GM23338 (cell line): Measurements from ENCODE around the gene RAD21L1. TPM values are rescaled to one million over a fixed set of nuclear protein-coding genes. Genes with fewer than 3 reads are reported as not detected.

Source experiments
- ATAC-seq: fragments of 200-7000 bp; cut with Tn5 transposase; 3 replicates; pipeline ENCODE4 v1.9.1; 2020
- DNase-seq: peaks from one replicate; pipeline ENCODE4 v3.0.0-alpha.2; 2015; ENCODE audit warnings: low spot score
- H2AFZ ChIP-seq: fragments of 200-600 bp; sonication (generic); 2 replicates; pipeline ENCODE4 v1.8.0; 2016; ENCODE audit warnings: antibody characterized with exemption, mild to moderate bottlenecking, moderate library complexity
- H3F3A ChIP-seq: fragments of 200-600 bp; sonication (generic); replicated peaks from 2 replicates; pipeline ENCODE4 v1.8.0; 2017; ENCODE audit warnings: antibody characterized with exemption, mixed run types, low read depth
- H3K27ac ChIP-seq: fragments of 200-600 bp; sonication (generic); 2 replicates; pipeline ENCODE4 v1.6.1; 2016; ENCODE audit warnings: low read depth
- H3K27me3 ChIP-seq: fragments of 200-600 bp; sonication (generic); 2 replicates; pipeline ENCODE4 v1.8.0; 2016; ENCODE audit warnings: mild to moderate bottlenecking, mixed run types, moderate library complexity; ENCODE audit not compliant: insufficient read depth
- H3K36me3 ChIP-seq: fragments of 200-600 bp; sonication (generic); 2 replicates; pipeline ENCODE4 v1.8.0; 2016; ENCODE audit warnings: mild to moderate bottlenecking; ENCODE audit not compliant: insufficient read depth
- H3K4me1 ChIP-seq: fragments of 200-600 bp; sonication (generic); 2 replicates; pipeline ENCODE4 v1.8.0; 2016; ENCODE audit warnings: mild to moderate bottlenecking, moderate library complexity; ENCODE audit not compliant: insufficient read depth
- H3K4me2 ChIP-seq: fragments of 200-600 bp; sonication (generic); 2 replicates; pipeline ENCODE4 v1.7.1; 2017; ENCODE audit warnings: mixed run types
- H3K4me3 ChIP-seq: fragments of 200-600 bp; sonication (generic); 2 replicates; pipeline ENCODE4 v1.6.1; 2016; ENCODE audit warnings: mixed run types
- H3K79me2 ChIP-seq: fragments of 200-600 bp; sonication (generic); replicated peaks from 2 replicates; pipeline ENCODE4 v1.8.0; 2017; ENCODE audit warnings: mild to moderate bottlenecking; ENCODE audit not compliant: insufficient read depth
- H3K9me2 ChIP-seq: fragments of 200-600 bp; sonication (generic); 2 replicates; pipeline ENCODE4 v1.8.0; 2017; ENCODE audit not compliant: insufficient read depth
- H4K20me1 ChIP-seq: fragments of 200-600 bp; sonication (generic); replicated peaks from 2 replicates; pipeline ENCODE4 v1.8.0; 2017; ENCODE audit warnings: mild to moderate bottlenecking; ENCODE audit not compliant: insufficient read depth
- H3K27ac Mint-ChIP-seq: 2 replicates; pipeline ENCODE4 v1.8.0; 2020; ENCODE audit warnings: inconsistent platforms, mild to moderate bottlenecking, moderate library complexity, mixed read lengths
- H3K27me3 Mint-ChIP-seq: 3 replicates; pipeline ENCODE4 v1.8.0; 2022; ENCODE audit warnings: low read depth, mild to moderate bottlenecking, moderate library complexity, mixed read lengths, inconsistent platforms; ENCODE audit not compliant: insufficient read depth, poor library complexity
- H3K36me3 Mint-ChIP-seq: 3 replicates; pipeline ENCODE4 v1.8.0; 2021; ENCODE audit warnings: low read depth, mild to moderate bottlenecking, inconsistent platforms, moderate library complexity, mixed read lengths
- H3K4me1 Mint-ChIP-seq: 3 replicates; pipeline ENCODE4 v1.8.0; 2020; ENCODE audit warnings: mild to moderate bottlenecking, inconsistent platforms, mixed read lengths
- H3K4me3 Mint-ChIP-seq: 3 replicates; pipeline ENCODE4 v1.8.0; 2021; ENCODE audit warnings: moderate library complexity, mild to moderate bottlenecking, inconsistent platforms, mixed read lengths
- H3K9me3 Mint-ChIP-seq: 3 replicates; pipeline ENCODE4 v1.8.0; 2020; ENCODE audit warnings: moderate library complexity, mild to moderate bottlenecking, inconsistent platforms, mixed read lengths
- ZNF114 ChIP-seq: fragments of 250-450 bp; sonication (Bioruptor Pico); IDR thresholded peaks from 2 replicates; pipeline ENCODE4 v1.5.0; 2020; ENCODE audit warnings: mild to moderate bottlenecking, moderate library complexity
- polyA plus RNA-seq: library from polyadenylated mRNA; unstranded; fragments of >200 nt; fragmentation: Nextera tagmentation; extraction: Ambion mirVana; gene quantifications from 2 replicates; pipeline ENCODE4 v1.2.1, GENCODE V29; 2016
- total RNA-seq: library from RNA; depleted of rRNA; stranded (reverse); fragments of >200 nt; shearing (Covaris generic); gene quantifications from 2 replicates; pipeline ENCODE4 v1.2.3, GENCODE V29; 2014
- TF ChIP-seq, protein P1 (sequence below): IDR thresholded peaks from one replicate; pipeline ENCODE4 v1.6.1; 2018; ENCODE audit warnings: antibody characterized with exemption; ENCODE audit not compliant: unreplicated experiment
- TF ChIP-seq, protein P2 (sequence below): fragments of 250-450 bp; sonication (Bioruptor Pico); IDR thresholded peaks from 2 replicates; pipeline ENCODE4 v1.5.0; 2020; ENCODE audit warnings: mild to moderate bottlenecking, moderate library complexity

Gene RAD21L1
- total and polyA plus RNA-seq, 2 experiments from 2014 or later: 0.10 to 0.95 TPM

GRCh38 chr20:1301031-1301529 is 75.2 kb downstream of the RAD21L1 start:
- Mint-ChIP-seq H3K27me3 (peaks cover 7% of the 10 kb centered on the region), H3K9me3 (no peaks in the 10 kb centered on the region), H3K4me1 (peaks cover 8% of the 10 kb centered on the region), H3K4me3 (peak overlapping the region; percentile 12; the same call in 1 of the 3 replicates), H3K36me3 (peaks cover 3% of the 10 kb centered on the region; the same call in 2 of the 3 replicates), H3K27ac (peak overlapping the region; percentile 79)
- no peaks in the 10 kb centered on the region for H3K79me2 ChIP-seq
- no peak overlapping the region for H3K4me3 ChIP-seq
- no peaks in the 10 kb centered on the region for H3K4me1 ChIP-seq
- no peaks in the 10 kb centered on the region for H3F3A ChIP-seq
- ATAC-seq: peak; percentile 80
- no peaks in the 10 kb centered on the region for H3K36me3 ChIP-seq
- H3K4me2 ChIP-seq: no peak overlapping the region
- H4K20me1 ChIP-seq: no peaks in the 10 kb centered on the region
- DNase-seq: peak; percentile 33
- no peak overlapping the region for H2AFZ ChIP-seq
- no peak overlapping the region for H3K27ac ChIP-seq
- TF ChIP-seq, protein P1, sequence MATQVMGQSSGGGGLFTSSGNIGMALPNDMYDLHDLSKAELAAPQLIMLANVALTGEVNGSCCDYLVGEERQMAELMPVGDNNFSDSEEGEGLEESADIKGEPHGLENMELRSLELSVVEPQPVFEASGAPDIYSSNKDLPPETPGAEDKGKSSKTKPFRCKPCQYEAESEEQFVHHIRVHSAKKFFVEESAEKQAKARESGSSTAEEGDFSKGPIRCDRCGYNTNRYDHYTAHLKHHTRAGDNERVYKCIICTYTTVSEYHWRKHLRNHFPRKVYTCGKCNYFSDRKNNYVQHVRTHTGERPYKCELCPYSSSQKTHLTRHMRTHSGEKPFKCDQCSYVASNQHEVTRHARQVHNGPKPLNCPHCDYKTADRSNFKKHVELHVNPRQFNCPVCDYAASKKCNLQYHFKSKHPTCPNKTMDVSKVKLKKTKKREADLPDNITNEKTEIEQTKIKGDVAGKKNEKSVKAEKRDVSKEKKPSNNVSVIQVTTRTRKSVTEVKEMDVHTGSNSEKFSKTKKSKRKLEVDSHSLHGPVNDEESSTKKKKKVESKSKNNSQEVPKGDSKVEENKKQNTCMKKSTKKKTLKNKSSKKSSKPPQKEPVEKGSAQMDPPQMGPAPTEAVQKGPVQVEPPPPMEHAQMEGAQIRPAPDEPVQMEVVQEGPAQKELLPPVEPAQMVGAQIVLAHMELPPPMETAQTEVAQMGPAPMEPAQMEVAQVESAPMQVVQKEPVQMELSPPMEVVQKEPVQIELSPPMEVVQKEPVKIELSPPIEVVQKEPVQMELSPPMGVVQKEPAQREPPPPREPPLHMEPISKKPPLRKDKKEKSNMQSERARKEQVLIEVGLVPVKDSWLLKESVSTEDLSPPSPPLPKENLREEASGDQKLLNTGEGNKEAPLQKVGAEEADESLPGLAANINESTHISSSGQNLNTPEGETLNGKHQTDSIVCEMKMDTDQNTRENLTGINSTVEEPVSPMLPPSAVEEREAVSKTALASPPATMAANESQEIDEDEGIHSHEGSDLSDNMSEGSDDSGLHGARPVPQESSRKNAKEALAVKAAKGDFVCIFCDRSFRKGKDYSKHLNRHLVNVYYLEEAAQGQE: peak; percentile 9
- TF ChIP-seq, protein P2, sequence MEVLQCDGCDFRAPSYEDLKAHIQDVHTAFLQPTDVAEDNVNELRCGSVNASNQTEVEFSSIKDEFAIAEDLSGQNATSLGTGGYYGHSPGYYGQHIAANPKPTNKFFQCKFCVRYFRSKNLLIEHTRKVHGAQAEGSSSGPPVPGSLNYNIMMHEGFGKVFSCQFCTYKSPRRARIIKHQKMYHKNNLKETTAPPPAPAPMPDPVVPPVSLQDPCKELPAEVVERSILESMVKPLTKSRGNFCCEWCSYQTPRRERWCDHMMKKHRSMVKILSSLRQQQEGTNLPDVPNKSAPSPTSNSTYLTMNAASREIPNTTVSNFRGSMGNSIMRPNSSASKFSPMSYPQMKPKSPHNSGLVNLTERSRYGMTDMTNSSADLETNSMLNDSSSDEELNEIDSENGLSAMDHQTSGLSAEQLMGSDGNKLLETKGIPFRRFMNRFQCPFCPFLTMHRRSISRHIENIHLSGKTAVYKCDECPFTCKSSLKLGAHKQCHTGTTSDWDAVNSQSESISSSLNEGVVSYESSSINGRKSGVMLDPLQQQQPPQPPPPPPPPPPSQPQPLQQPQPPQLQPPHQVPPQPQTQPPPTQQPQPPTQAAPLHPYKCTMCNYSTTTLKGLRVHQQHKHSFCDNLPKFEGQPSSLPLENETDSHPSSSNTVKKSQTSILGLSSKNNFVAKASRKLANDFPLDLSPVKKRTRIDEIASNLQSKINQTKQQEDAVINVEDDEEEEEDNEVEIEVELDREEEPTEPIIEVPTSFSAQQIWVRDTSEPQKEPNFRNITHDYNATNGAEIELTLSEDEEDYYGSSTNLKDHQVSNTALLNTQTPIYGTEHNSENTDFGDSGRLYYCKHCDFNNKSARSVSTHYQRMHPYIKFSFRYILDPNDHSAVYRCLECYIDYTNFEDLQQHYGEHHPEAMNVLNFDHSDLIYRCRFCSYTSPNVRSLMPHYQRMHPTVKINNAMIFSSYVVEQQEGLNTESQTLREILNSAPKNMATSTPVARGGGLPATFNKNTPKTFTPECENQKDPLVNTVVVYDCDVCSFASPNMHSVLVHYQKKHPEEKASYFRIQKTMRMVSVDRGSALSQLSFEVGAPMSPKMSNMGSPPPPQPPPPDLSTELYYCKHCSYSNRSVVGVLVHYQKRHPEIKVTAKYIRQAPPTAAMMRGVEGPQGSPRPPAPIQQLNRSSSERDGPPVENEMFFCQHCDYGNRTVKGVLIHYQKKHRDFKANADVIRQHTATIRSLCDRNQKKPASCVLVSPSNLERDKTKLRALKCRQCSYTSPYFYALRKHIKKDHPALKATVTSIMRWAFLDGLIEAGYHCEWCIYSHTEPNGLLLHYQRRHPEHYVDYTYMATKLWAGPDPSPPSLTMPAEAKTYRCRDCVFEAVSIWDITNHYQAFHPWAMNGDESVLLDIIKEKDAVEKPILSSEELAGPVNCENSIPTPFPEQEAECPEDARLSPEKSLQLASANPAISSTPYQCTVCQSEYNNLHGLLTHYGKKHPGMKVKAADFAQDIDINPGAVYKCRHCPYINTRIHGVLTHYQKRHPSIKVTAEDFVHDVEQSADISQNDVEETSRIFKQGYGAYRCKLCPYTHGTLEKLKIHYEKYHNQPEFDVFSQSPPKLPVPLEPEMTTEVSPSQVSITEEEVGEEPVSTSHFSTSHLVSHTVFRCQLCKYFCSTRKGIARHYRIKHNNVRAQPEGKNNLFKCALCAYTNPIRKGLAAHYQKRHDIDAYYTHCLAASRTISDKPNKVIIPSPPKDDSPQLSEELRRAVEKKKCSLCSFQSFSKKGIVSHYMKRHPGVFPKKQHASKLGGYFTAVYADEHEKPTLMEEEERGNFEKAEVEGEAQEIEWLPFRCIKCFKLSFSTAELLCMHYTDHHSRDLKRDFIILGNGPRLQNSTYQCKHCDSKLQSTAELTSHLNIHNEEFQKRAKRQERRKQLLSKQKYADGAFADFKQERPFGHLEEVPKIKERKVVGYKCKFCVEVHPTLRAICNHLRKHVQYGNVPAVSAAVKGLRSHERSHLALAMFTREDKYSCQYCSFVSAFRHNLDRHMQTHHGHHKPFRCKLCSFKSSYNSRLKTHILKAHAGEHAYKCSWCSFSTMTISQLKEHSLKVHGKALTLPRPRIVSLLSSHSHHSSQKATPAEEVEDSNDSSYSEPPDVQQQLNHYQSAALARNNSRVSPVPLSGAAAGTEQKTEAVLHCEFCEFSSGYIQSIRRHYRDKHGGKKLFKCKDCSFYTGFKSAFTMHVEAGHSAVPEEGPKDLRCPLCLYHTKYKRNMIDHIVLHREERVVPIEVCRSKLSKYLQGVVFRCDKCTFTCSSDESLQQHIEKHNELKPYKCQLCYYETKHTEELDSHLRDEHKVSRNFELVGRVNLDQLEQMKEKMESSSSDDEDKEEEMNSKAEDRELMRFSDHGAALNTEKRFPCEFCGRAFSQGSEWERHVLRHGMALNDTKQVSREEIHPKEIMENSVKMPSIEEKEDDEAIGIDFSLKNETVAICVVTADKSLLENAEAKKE (CRISPR knock-in tag): peak; percentile 63; the same call in 1 of the 2 replicates
- TF ChIP-seq ZNF114 (CRISPR knock-in tag): no peak
- no peaks in the 10 kb centered on the region for H3K27me3 ChIP-seq
- H3K9me2 ChIP-seq: no peaks in the 10 kb centered on the region
